Measurements from ENCODE around the gene SLC9B2. TPM values are rescaled to one million over a fixed set of nuclear protein-coding genes. Genes with fewer than 3 reads are reported as not detected.

SLC9B2 gene
- 10 to 100 TPM; 10.1 to 14.8 TPM for total RNA-seq

GRCh38 chr4:103076747-103077347, at the start of gene SLC9B2:
Gene SLC9B2 (minus strand): TSS chr4:103076761. CDS start chr4:103067550, 9,211 bp downstream.
- 21 to 28% methylated on average over 19 to 21 of the region's 21 CpGs for WGBS, 2 donors

GRCh38 chr4:103126126-103126525, 49.6 kb upstream of the SLC9B2 start:
- H3K36me3 ChIP-seq (replicated peaks in 1 of 2; ENCODE audit: insufficient read depth in 1 of 2, low read depth in 2 of 2) = no peaks in the 10 kb centered on the region
- WGBS, 2 donors = 89 to 96% methylated on average over 3 of the region's 3 CpGs
- no peak overlapping the region for H3K27ac ChIP-seq
- no peak for ATAC-seq
- H3K27me3 ChIP-seq = no peaks in the 10 kb centered on the region
- DNase-seq = no peak
- H3K4me1 ChIP-seq = no peaks in the 10 kb centered on the region
- no peak overlapping the region for H3K4me3 ChIP-seq
- TF ChIP-seq POLR2A (IDR thresholded peaks at IDR 0.05) (no peak), CTCF (IDR thresholded peaks at IDR 0.05) (no peak)
- intact Hi-C loops (cut with DNase I) = no loop called here
- H3K9me3 ChIP-seq = no peaks in the 10 kb centered on the region

More at GRCh38 chr4:103076747-103077347, at the start of gene SLC9B2:
- TF ChIP-seq POLR2A (IDR thresholded peaks at IDR 0.05) = no peak
- no peak for TF ChIP-seq CTCF (IDR thresholded peaks at IDR 0.05)
- Histone ChIP-seq H3K27ac (peak within 1 kb of the TSS; percentile 2 to 67 (median 40)), H3K4me1 (peaks cover 14% of the 10 kb centered on the region), H3K27me3 (no peaks in the 10 kb centered on the region), H3K36me3 (replicated peaks in 1 of 2; ENCODE audit: insufficient read depth in 1 of 2, low read depth in 2 of 2) (no peaks in the 10 kb centered on the region), H3K9me3 (no peaks in the 10 kb centered on the region), H3K4me3 (peak within 1 kb of the TSS; percentile 4 to 72)
- DNase-seq (no peak), ATAC-seq (no peak)
- intact Hi-C loops (cut with DNase I) = no loop called here

- Histone ChIP-seq H3K9me3 (no peaks in the 10 kb centered on the region), H3K4me1 (no peaks in the 10 kb centered on the region), H3K27ac (no peak overlapping the region), H3K4me3 (no peak overlapping the region), H3K36me3 (replicated peaks in 1 of 2; ENCODE audit: insufficient read depth in 1 of 2, low read depth in 2 of 2) (no peaks in the 10 kb centered on the region), H3K27me3 (no peaks in the 10 kb centered on the region)
- TF ChIP-seq POLR2A (IDR thresholded peaks at IDR 0.05) (no peak), CTCF (IDR thresholded peaks at IDR 0.05) (no peak)
- WGBS, 2 donors = 61 to 64% methylated on average over 3 of the region's 3 CpGs
- DNase-seq = no peak
- no peak for ATAC-seq
- intact Hi-C loops (cut with DNase I) = no loop called here
Measured at GRCh38 chr4:103123114-103123513, 46.6 kb upstream of the SLC9B2 start.

- H3K27me3 ChIP-seq = no peaks in the 10 kb centered on the region
- DNase-seq (no peak), ATAC-seq (no peak)
- H3K36me3 ChIP-seq (replicated peaks in 1 of 2; ENCODE audit: insufficient read depth in 1 of 2, low read depth in 2 of 2) = no peaks in the 10 kb centered on the region
- no peak overlapping the region for H3K27ac ChIP-seq
- no peak overlapping the region for H3K4me3 ChIP-seq
- intact Hi-C loops (cut with DNase I) = no loop called here
- no peaks in the 10 kb centered on the region for H3K4me1 ChIP-seq
- 68 to 79% methylated on average over 1 of the region's 1 CpG for WGBS, 2 donors
- TF ChIP-seq POLR2A (IDR thresholded peaks at IDR 0.05) (no peak), CTCF (IDR thresholded peaks at IDR 0.05) (no peak)
- H3K9me3 ChIP-seq = no peaks in the 10 kb centered on the region
Measured at GRCh38 chr4:103118166-103118565, 41.6 kb upstream of the SLC9B2 start.

GRCh38 chr4:103111598-103111997, 35.0 kb upstream of the SLC9B2 start:
- Histone ChIP-seq H3K36me3 (replicated peaks in 1 of 2; ENCODE audit: insufficient read depth in 1 of 2, low read depth in 2 of 2) (no peaks in the 10 kb centered on the region), H3K27ac (no peak overlapping the region), H3K4me1 (no peaks in the 10 kb centered on the region), H3K9me3 (no peaks in the 10 kb centered on the region), H3K4me3 (no peak overlapping the region), H3K27me3 (no peaks in the 10 kb centered on the region)
- ATAC-seq (no peak), DNase-seq (no peak)
- TF ChIP-seq POLR2A (IDR thresholded peaks at IDR 0.05) (no peak), CTCF (IDR thresholded peaks at IDR 0.05) (no peak)
- WGBS, 2 donors = 60 to 70% methylated on average over 4 of the region's 4 CpGs
- intact Hi-C loops (cut with DNase I) = no loop called here

Measured in body of pancreas (tissue), 4 donors.